GM12891 (cell line): ENCODE data around the gene SEH1L.

Source experiments
- DNase-seq: peaks from one replicate; pipeline ENCODE4 v3.0.0; 2011; ENCODE audit warnings: low spot score; ENCODE audit not compliant: insufficient read length
- FAIRE-seq: peaks from 2 replicates; lab custom pipeline; 2011; peaks lifted over from hg19 to GRCh38; lab: Jason Lieb, UNC
- PAX5 ChIP-seq: IDR thresholded peaks from 2 replicates; pipeline ENCODE4 v1.6.1; 2011; ENCODE audit warnings: low read length, moderate library complexity, mild to moderate bottlenecking; ENCODE audit not compliant: insufficient read depth, severe bottlenecking
- POLR2A ChIP-seq: IDR thresholded peaks from 2 replicates; pipeline ENCODE4 v1.6.1; 2011; ENCODE audit warnings: low read depth, low read length, control low read depth
- POLR2AphosphoS5 ChIP-seq: IDR thresholded peaks from 2 replicates; pipeline ENCODE4 v1.6.1; 2011; ENCODE audit warnings: low read depth, low read length, control low read depth
- POU2F2 ChIP-seq: IDR thresholded peaks from 2 replicates; pipeline ENCODE4 v1.6.1; 2011; ENCODE audit warnings: low read depth, mild to moderate bottlenecking, control low read depth, low read length, moderate library complexity
- SPI1 ChIP-seq: IDR thresholded peaks from 2 replicates; pipeline ENCODE4 v1.6.1; 2011; ENCODE audit warnings: low read depth, low read length, control low read depth
- TAF1 ChIP-seq: IDR thresholded peaks from 2 replicates; pipeline ENCODE4 v1.6.1; 2011; ENCODE audit warnings: low read depth, low read length, control low read depth

The SEH1L gene

GRCh38 chr18:13025233-13025632, 77.4 kb downstream of the SEH1L start:
- DNase-seq, result no peak
- FAIRE-seq, result no peak
- TF ChIP-seq TAF1 (no peak), POLR2AphosphoS5 (no peak), SPI1 (no peak), PAX5 (no peak)

- TF ChIP-seq POLR2AphosphoS5 (no peak), TAF1 (no peak), PAX5 (no peak), SPI1 (no peak), POU2F2 (no peak), POLR2A (no peak)
- FAIRE-seq, result no peak
- DNase-seq, result no peak
Measured at GRCh38 chr18:13026583-13027270, 78.9 kb downstream of the SEH1L start.

- no peak for DNase-seq
- no peak for FAIRE-seq
- TF ChIP-seq PAX5, result no peak
- TF ChIP-seq POLR2AphosphoS5, result no peak
- TF ChIP-seq SPI1, result no peak
- TF ChIP-seq TAF1, result no peak
- TF ChIP-seq POU2F2, result no peak
- TF ChIP-seq POLR2A, result no peak
Measured at GRCh38 chr18:13028869-13029268, 81.1 kb downstream of the SEH1L start.

- no peak for TF ChIP-seq TAF1
- TF ChIP-seq SPI1, result no peak
- no peak for TF ChIP-seq POU2F2
- TF ChIP-seq POLR2AphosphoS5, result no peak
- TF ChIP-seq PAX5, result no peak
- no peak for TF ChIP-seq POLR2A
- no peak for FAIRE-seq
Measured at GRCh38 chr18:13032173-13032572, 84.4 kb downstream of the SEH1L start.

GRCh38 chr18:13035249-13035914, 87.6 kb downstream of the SEH1L start:
- no peak for DNase-seq
- TF ChIP-seq POLR2A (no peak), POU2F2 (no peak), POLR2AphosphoS5 (no peak), SPI1 (no peak)
- no peak for FAIRE-seq

More at GRCh38 chr18:13032173-13032572, 84.4 kb downstream of the SEH1L start:
- no peak for DNase-seq

- FAIRE-seq (no peak), DNase-seq (no peak)
- TF ChIP-seq PAX5 (no peak), POLR2A (no peak)
Measured at GRCh38 chr18:13036622-13037320, 89.0 kb downstream of the SEH1L start.
